Hepatocyte (in vitro differentiated cells): ENCODE measurements around the gene MDGA2.

Experiments used
- CTCF ChIP-seq: fragments of 200-600 bp; sonication (generic); IDR thresholded peaks from 2 replicates; pipeline ENCODE4 v1.5.1; 2016; ENCODE audit warnings: antibody characterized with exemption, mild to moderate bottlenecking; ENCODE audit not compliant: poor library complexity
- EZH2phosphoT487 ChIP-seq: fragments of 200-600 bp; sonication (generic); IDR thresholded peaks from one replicate; pipeline ENCODE4 v1.6.1; 2018; ENCODE audit warnings: antibody characterized with exemption, mild to moderate bottlenecking, low read depth, moderate library complexity; ENCODE audit not compliant: unreplicated experiment, severe bottlenecking

- no peak for TF ChIP-seq EZH2phosphoT487
- no peak for TF ChIP-seq CTCF
Observed at GRCh38 chr14:47252802-47253201, 422.6 kb downstream of the MDGA2 start.
